ENCODE measurements around the gene PDLIM5. TPM values are rescaled to one million over a fixed set of nuclear protein-coding genes. Genes with fewer than 3 reads are reported as not detected.

Gene PDLIM5
- total RNA-seq, 2 experiments from 2014 or later: 6.3 to 12.6 TPM

DNA sequence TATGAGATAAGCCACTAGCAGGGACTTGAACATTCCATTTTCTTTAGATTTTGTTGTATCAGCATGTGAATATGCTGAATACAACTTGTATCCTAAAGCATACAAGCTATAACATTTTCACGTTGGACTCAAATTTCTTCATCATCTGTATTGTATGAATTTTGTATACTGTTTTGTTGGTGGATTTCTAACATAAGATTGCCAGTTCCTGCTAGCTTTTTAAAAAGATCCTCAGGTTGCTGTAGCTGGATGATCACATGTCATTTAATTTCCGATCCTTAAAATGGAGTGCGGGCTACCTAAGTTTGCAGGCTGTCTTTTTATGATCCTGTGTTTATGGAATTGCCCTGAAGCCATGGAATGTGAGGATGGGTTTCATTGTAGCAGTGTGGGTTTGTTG lies 6.9 kb downstream of the PDLIM5 start:
- Histone ChIP-seq H4K20me1 (ENCODE audit: insufficient read depth, low read length) (no peaks in the 10 kb centered on the region), H3K27ac (ENCODE audit: low read depth, low read length, poor library complexity, severe bottlenecking) (no peak overlapping the region), H3K36me3 (ENCODE audit: insufficient read depth, low read length) (no peaks in the 10 kb centered on the region), H2AFZ (ENCODE audit: low read length) (no peak overlapping the region), H3K4me1 (ENCODE audit: insufficient read depth, low read length, poor library complexity, severe bottlenecking) (no peaks in the 10 kb centered on the region), H3K4me2 (ENCODE audit: low read length) (no peak overlapping the region), H3K4me3 (ENCODE audit: low read depth, low read length, poor library complexity, severe bottlenecking) (no peak overlapping the region), H3K9me3 (ENCODE audit: low read length) (no peaks in the 10 kb centered on the region), H3K79me2 (ENCODE audit: insufficient read depth, low read depth, low read length) (no peaks in the 10 kb centered on the region), H3K9me2 (ENCODE audit: insufficient read depth, low read length) (no peaks in the 10 kb centered on the region)
- DNase-seq (ENCODE audit: low spot score): no peak
- TF ChIP-seq EZH2phosphoT487 (IDR thresholded peaks at IDR 0.05; ENCODE audit: borderline replicate concordance, low read depth, low read length): no peak
- TF ChIP-seq, protein P1, sequence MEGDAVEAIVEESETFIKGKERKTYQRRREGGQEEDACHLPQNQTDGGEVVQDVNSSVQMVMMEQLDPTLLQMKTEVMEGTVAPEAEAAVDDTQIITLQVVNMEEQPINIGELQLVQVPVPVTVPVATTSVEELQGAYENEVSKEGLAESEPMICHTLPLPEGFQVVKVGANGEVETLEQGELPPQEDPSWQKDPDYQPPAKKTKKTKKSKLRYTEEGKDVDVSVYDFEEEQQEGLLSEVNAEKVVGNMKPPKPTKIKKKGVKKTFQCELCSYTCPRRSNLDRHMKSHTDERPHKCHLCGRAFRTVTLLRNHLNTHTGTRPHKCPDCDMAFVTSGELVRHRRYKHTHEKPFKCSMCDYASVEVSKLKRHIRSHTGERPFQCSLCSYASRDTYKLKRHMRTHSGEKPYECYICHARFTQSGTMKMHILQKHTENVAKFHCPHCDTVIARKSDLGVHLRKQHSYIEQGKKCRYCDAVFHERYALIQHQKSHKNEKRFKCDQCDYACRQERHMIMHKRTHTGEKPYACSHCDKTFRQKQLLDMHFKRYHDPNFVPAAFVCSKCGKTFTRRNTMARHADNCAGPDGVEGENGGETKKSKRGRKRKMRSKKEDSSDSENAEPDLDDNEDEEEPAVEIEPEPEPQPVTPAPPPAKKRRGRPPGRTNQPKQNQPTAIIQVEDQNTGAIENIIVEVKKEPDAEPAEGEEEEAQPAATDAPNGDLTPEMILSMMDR (conservative IDR thresholded peaks at IDR 0.05; ENCODE audit: low read length): no peak
- CTCF ChIA-PET (ENCODE audit: unreplicated experiment): no interaction called here
- intact Hi-C loops (cut with micrococcal nuclease; ENCODE audit: unreplicated experiment): no loop called here
- no TSS peak for BruUV-seq (replicated peaks)
- POLR2A ChIA-PET: interaction anchor here (0.6 kb wide), 1 partner anchor 227 kb away, joined by 3 read pairs; no protein-coding TSS in a partner anchor

DNA sequence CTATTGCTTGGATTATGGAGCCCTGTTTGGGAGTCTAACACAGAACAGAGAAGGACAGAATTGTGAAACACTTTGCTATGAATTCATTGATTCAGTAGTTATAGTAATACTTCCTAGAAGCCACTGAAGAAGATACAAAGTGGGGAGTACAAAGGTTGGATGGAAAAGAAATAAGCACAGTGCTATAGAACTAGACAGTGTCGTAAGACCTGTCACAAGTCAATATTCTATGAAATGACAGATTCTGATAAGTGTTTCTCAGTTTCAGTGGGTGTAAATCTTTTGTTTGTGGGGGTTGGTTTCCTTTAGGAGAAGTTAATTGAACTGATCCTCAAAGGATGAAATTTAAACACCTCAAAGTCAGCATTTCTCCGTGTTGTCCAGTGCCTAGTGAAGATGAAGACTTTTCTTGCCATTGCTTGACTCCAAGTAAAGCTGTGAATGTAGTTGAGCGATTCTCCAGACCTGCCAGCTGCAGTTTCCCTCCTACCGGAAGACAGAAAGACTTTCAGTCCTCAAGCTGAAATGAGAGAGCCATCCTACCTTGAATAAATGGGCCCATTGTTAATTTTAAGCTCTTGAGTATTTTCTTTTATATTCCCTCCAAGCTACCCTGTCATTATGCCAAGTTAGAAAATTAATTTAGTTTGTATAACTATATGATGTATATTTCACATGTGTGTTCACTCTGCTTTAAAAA lies 7.9 kb downstream of the PDLIM5 start:
- Histone ChIP-seq H4K20me1 (ENCODE audit: insufficient read depth, low read length) (no peaks in the 10 kb centered on the region), H3K4me1 (ENCODE audit: insufficient read depth, low read length, poor library complexity, severe bottlenecking) (no peaks in the 10 kb centered on the region), H2AFZ (ENCODE audit: low read length) (no peak overlapping the region), H3K9me3 (ENCODE audit: low read length) (no peaks in the 10 kb centered on the region), H3K9me2 (ENCODE audit: insufficient read depth, low read length) (no peaks in the 10 kb centered on the region), H3K27ac (ENCODE audit: low read depth, low read length, poor library complexity, severe bottlenecking) (no peak overlapping the region), H3K4me3 (ENCODE audit: low read depth, low read length, poor library complexity, severe bottlenecking) (no peak overlapping the region), H3K36me3 (ENCODE audit: insufficient read depth, low read length) (no peaks in the 10 kb centered on the region), H3K4me2 (ENCODE audit: low read length) (no peak overlapping the region), H3K79me2 (ENCODE audit: insufficient read depth, low read depth, low read length) (no peaks in the 10 kb centered on the region)
- no peak for DNase-seq (ENCODE audit: low spot score)
- TF ChIP-seq, protein P1 (conservative IDR thresholded peaks at IDR 0.05; ENCODE audit: low read length): no peak
- TF ChIP-seq EZH2phosphoT487 (IDR thresholded peaks at IDR 0.05; ENCODE audit: borderline replicate concordance, low read depth, low read length): no peak
- ChIA-PET CTCF (ENCODE audit: unreplicated experiment) (no interaction called here), POLR2A (interaction anchor here (0.5 kb wide), 1 partner anchor 115 kb away, joined by 3 read pairs; no protein-coding TSS in a partner anchor)
- intact Hi-C loops (cut with micrococcal nuclease; ENCODE audit: unreplicated experiment): no loop called here
- no TSS peak for BruUV-seq (replicated peaks)

DNA sequence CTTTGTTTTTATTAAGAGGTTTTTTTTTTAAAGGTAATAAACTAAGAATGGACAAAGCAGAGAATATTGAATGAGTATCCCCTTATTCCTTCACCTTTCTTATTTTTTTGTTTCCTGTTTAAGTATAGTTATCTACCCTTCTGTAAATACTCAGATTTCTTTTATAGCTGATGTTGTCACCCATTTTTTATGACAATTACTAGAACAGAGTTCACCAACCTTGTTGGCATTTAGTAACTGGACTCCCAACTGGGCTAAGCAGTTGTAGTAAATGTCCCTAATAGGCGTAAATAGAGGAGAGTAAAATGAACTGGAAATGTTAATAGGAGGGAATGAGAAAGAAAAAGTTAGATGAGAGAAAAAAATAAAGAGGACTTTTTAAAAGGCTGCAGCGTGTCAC lies 9.8 kb downstream of the PDLIM5 start:
- TF ChIP-seq, protein P1 (conservative IDR thresholded peaks at IDR 0.05; ENCODE audit: low read length): no peak
- TF ChIP-seq EZH2phosphoT487 (IDR thresholded peaks at IDR 0.05; ENCODE audit: borderline replicate concordance, low read depth, low read length): no peak
- intact Hi-C loops (cut with micrococcal nuclease; ENCODE audit: unreplicated experiment): no loop called here
- no peak overlapping the region for H2AFZ ChIP-seq (ENCODE audit: low read length)
- ChIA-PET CTCF (ENCODE audit: unreplicated experiment) (no interaction called here), POLR2A (no interaction called here)
- no peaks in the 10 kb centered on the region for H3K36me3 ChIP-seq (ENCODE audit: insufficient read depth, low read length)
- H4K20me1 ChIP-seq (ENCODE audit: insufficient read depth, low read length): no peaks in the 10 kb centered on the region
- no peaks in the 10 kb centered on the region for H3K9me3 ChIP-seq (ENCODE audit: low read length)
- no peak overlapping the region for H3K4me3 ChIP-seq (ENCODE audit: low read depth, low read length, poor library complexity, severe bottlenecking)
- H3K9me2 ChIP-seq (ENCODE audit: insufficient read depth, low read length): no peaks in the 10 kb centered on the region
- no peak overlapping the region for H3K27ac ChIP-seq (ENCODE audit: low read depth, low read length, poor library complexity, severe bottlenecking)
- no peaks in the 10 kb centered on the region for H3K79me2 ChIP-seq (ENCODE audit: insufficient read depth, low read depth, low read length)
- H3K4me2 ChIP-seq (ENCODE audit: low read length): no peak overlapping the region
- no peaks in the 10 kb centered on the region for H3K4me1 ChIP-seq (ENCODE audit: insufficient read depth, low read length, poor library complexity, severe bottlenecking)
- no peak for DNase-seq (ENCODE audit: low spot score)
- no TSS peak for BruUV-seq (replicated peaks)
